NB4 (cell line): ENCODE data around the gene RBBP5.

Source experiments
- CTCF ChIP-seq: IDR thresholded peaks from one replicate; pipeline ENCODE4 v1.5.1; 2012; ENCODE audit warnings: low read depth, low read length
- POLR2A ChIP-seq: IDR thresholded peaks from 2 replicates; pipeline ENCODE4 v1.6.1; 2011; ENCODE audit warnings: mild to moderate bottlenecking; ENCODE audit not compliant: insufficient read length; ENCODE audit errors: extremely low read depth

GRCh38 chr1:205071028-205071409, 50.8 kb downstream of the RBBP5 start:
- no peak for TF ChIP-seq CTCF
- TF ChIP-seq POLR2A: no peak
